NB4 (cell line): ENCODE data around the gene PGM3.

ENCODE experiments used
- DNase-seq: peaks from one replicate; pipeline ENCODE4 v3.0.0; 2010; ENCODE audit warnings: low read depth
- H3K4me3 ChIP-seq: one replicate; pipeline ENCODE4 v1.5.1; 2011; ENCODE audit warnings: mild to moderate bottlenecking, low read depth, low read length, moderate library complexity
- CTCF ChIP-seq: IDR thresholded peaks from one replicate; pipeline ENCODE4 v1.5.1; 2012; ENCODE audit warnings: low read depth, low read length
- MAX ChIP-seq: IDR thresholded peaks from 2 replicates; pipeline ENCODE4 v1.6.1; 2011; ENCODE audit warnings: low read depth, low read length
- MYC ChIP-seq: IDR thresholded peaks from 2 replicates; pipeline ENCODE4 v1.6.1; 2011; ENCODE audit warnings: low read depth, low read length
- POLR2A ChIP-seq: IDR thresholded peaks from 2 replicates; pipeline ENCODE4 v1.6.1; 2011; ENCODE audit warnings: mild to moderate bottlenecking; ENCODE audit not compliant: insufficient read length; ENCODE audit errors: extremely low read depth

The PGM3 gene

GRCh38 chr6:83192871-83193746, at the start of gene PGM3, which contains the start of gene RWDD2A:
PGM3 (minus strand) TSS chr6:83193265; CDS start chr6:83191012, 2,253 bp downstream.
RWDD2A (plus strand) TSS chr6:83193357; CDS start chr6:83194452, 1,095 bp downstream.
- DNase-seq = peak; percentile 91
- peak; percentile 84 for TF ChIP-seq POLR2A
- TF ChIP-seq CTCF = no peak
- TF ChIP-seq MYC = peak; percentile 59; the same call in 1 of the 2 replicates
- peak; percentile 43; the same call in 1 of the 2 replicates for TF ChIP-seq MAX
- H3K4me3 ChIP-seq = peak within 1 kb of the TSS; percentile 88

GRCh38 chr6:83231146-83231545, 38.1 kb upstream of the PGM3 start:
- TF ChIP-seq POLR2A (no peak), MYC (no peak), CTCF (no peak), MAX (no peak)
- H3K4me3 ChIP-seq = no peak overlapping the region
- no peak for DNase-seq

- TF ChIP-seq POLR2A (no peak), MAX (no peak), MYC (no peak), CTCF (no peak)
- no peak for DNase-seq
- H3K4me3 ChIP-seq = no peak overlapping the region
Observed at GRCh38 chr6:83226517-83226916, 33.5 kb upstream of the PGM3 start.

GRCh38 chr6:83221889-83222479, 28.9 kb upstream of the PGM3 start:
- H3K4me3 ChIP-seq = no peak overlapping the region
- TF ChIP-seq CTCF (peak; percentile 18), MAX (no peak)
- DNase-seq = peak; percentile 60

GRCh38 chr6:83221276-83221675, 28.2 kb upstream of the PGM3 start:
- TF ChIP-seq POLR2A (no peak), CTCF (no peak), MAX (no peak), MYC (no peak)
- no peak overlapping the region for H3K4me3 ChIP-seq
- no peak for DNase-seq
